Caco-2 (cell line): ENCODE results near the gene SMCO4. TPM values are rescaled to one million over a fixed set of nuclear protein-coding genes. Genes with fewer than 3 reads are reported as not detected.

Experiments used
- BruUV-seq: library from RNA; stranded (reverse); fragments of 400-500 nt; replicated peaks from 2 replicates; lab custom pipeline; 2021; lab: Mats Ljungman, UMichigan
- CTCF ChIA-PET: fragments of 300-600 bp; sonication (Branson Sonifier 250); formaldehyde crosslinking; loops from one replicate; lab custom pipeline; 2022; ENCODE audit warnings: antibody characterized with exemption; lab: Charles Lee
- POLR2A ChIA-PET: fragments of 300-600 bp; sonication (Branson Sonifier 250); formaldehyde crosslinking; loops from one replicate; lab custom pipeline; 2022; ENCODE audit warnings: antibody characterized with exemption; lab: Charles Lee
- DNase-seq, 2 experiments: peaks; one replicate each; pipeline versions ENCODE4 v3.0.0 to v3.0.0-alpha.2; 2020 to 2022
- H3K27me3 ChIP-seq: replicated peaks from 2 replicates; pipeline ENCODE4 v1.6.0; 2011; ENCODE audit warnings: low read length; ENCODE audit not compliant: control insufficient read depth, insufficient read depth
- H3K36me3 ChIP-seq: 2 replicates; pipeline ENCODE4 v1.5.1; 2011; ENCODE audit warnings: low read length; ENCODE audit not compliant: control insufficient read depth, insufficient read depth
- H3K4me1 ChIP-seq: fragments of 250-450 bp; sonication (Bioruptor Pico); 2 replicates; pipeline ENCODE4 v1.5.1; 2020; ENCODE audit warnings: mild to moderate bottlenecking
- H3K4me3 ChIP-seq: 2 replicates; pipeline ENCODE4 v1.5.1; 2011; ENCODE audit warnings: low read depth, mild to moderate bottlenecking, control low read depth, low read length
- H3K9me3 ChIP-seq: fragments of 250-450 bp; sonication (Bioruptor Pico); 2 replicates; pipeline ENCODE4 v1.5.1; 2020; ENCODE audit warnings: mild to moderate bottlenecking, moderate library complexity
- H3K27ac Mint-ChIP-seq: one replicate; pipeline ENCODE4 v1.8.0; 2022; ENCODE audit warnings: mixed read lengths; ENCODE audit not compliant: unreplicated experiment
- H3K27me3 Mint-ChIP-seq: one replicate; pipeline ENCODE4 v1.8.0; 2022; ENCODE audit warnings: mixed read lengths; ENCODE audit not compliant: insufficient read depth, unreplicated experiment
- H3K36me3 Mint-ChIP-seq: one replicate; pipeline ENCODE4 v1.8.0; 2022; ENCODE audit warnings: mild to moderate bottlenecking, mixed read lengths; ENCODE audit not compliant: insufficient read depth, unreplicated experiment
- H3K4me1 Mint-ChIP-seq: one replicate; pipeline ENCODE4 v1.8.0; 2022; ENCODE audit warnings: low read depth, mixed read lengths; ENCODE audit not compliant: unreplicated experiment
- H3K4me3 Mint-ChIP-seq: one replicate; pipeline ENCODE4 v1.8.0; 2022; ENCODE audit warnings: mild to moderate bottlenecking, moderate library complexity, mixed read lengths; ENCODE audit not compliant: unreplicated experiment
- H3K9me3 Mint-ChIP-seq: one replicate; pipeline ENCODE4 v1.8.0; 2022; ENCODE audit warnings: mixed read lengths; ENCODE audit not compliant: unreplicated experiment
- intact Hi-C: fragments of 100-400 bp; cut with micrococcal nuclease; formaldehyde crosslinking; loops from one replicate; pipeline ENCODE4 v1.10.0; 2022; ENCODE audit not compliant: unreplicated experiment
- total RNA-seq: library from RNA; stranded (reverse); gene quantifications from 2 replicates; pipeline ENCODE4 v1.2.3, GENCODE V29; 2022
- TF ChIP-seq, protein P1 (sequence below), 2 experiments: fragments of 200-600 bp in 1 of 2; IDR thresholded peaks; 1 replicate in 1 of 2; 2 replicates in 1 of 2; pipeline versions ENCODE4 v1.5.1 to v1.8.0; 2011 to 2022; ENCODE audit warnings: antibody characterized with exemption in 1 of 2, control low read depth in 1 of 2, inconsistent platforms in 1 of 2, low read depth in 1 of 2, low read length in 1 of 2, mild to moderate bottlenecking in 1 of 2, moderate library complexity in 1 of 2; ENCODE audit not compliant: insufficient read depth in 1 of 2, severe bottlenecking in 1 of 2, unreplicated experiment in 1 of 2

Gene SMCO4
- total RNA-seq, 1 experiment from 2014 or later = 46.3 TPM

- Histone ChIP-seq H3K27me3 (no peaks in the 10 kb centered on the region), H3K4me3 (no peak overlapping the region), H3K4me1 (peaks cover 26% of the 10 kb centered on the region), H3K36me3 (no peaks in the 10 kb centered on the region), H3K9me3 (no peaks in the 10 kb centered on the region)
- no peak for DNase-seq
- peaks cover 30% of the 10 kb centered on the region for H3K4me1 Mint-ChIP-seq
- H3K36me3 Mint-ChIP-seq = peaks cover 5% of the 10 kb centered on the region
- no peak overlapping the region for H3K4me3 Mint-ChIP-seq
- TF ChIP-seq, protein P1, sequence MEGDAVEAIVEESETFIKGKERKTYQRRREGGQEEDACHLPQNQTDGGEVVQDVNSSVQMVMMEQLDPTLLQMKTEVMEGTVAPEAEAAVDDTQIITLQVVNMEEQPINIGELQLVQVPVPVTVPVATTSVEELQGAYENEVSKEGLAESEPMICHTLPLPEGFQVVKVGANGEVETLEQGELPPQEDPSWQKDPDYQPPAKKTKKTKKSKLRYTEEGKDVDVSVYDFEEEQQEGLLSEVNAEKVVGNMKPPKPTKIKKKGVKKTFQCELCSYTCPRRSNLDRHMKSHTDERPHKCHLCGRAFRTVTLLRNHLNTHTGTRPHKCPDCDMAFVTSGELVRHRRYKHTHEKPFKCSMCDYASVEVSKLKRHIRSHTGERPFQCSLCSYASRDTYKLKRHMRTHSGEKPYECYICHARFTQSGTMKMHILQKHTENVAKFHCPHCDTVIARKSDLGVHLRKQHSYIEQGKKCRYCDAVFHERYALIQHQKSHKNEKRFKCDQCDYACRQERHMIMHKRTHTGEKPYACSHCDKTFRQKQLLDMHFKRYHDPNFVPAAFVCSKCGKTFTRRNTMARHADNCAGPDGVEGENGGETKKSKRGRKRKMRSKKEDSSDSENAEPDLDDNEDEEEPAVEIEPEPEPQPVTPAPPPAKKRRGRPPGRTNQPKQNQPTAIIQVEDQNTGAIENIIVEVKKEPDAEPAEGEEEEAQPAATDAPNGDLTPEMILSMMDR (IDR thresholded peaks at IDR 0.05; ENCODE audit: insufficient read depth in 1 of 2, low read depth in 1 of 2, low read length in 1 of 2, severe bottlenecking in 1 of 2, unreplicated experiment in 1 of 2) = no peak
- no peaks in the 10 kb centered on the region for H3K9me3 Mint-ChIP-seq
- no peak overlapping the region for H3K27ac Mint-ChIP-seq
- intact Hi-C loops = no loop called here
- no peaks in the 10 kb centered on the region for H3K27me3 Mint-ChIP-seq
- POLR2A ChIA-PET = interaction anchor here (0.5 kb wide), 1 partner anchor 49 kb away, joined by 3 read pairs; no protein-coding TSS in a partner anchor
- CTCF ChIA-PET = no interaction called here
- no TSS peak for BruUV-seq
Observed at GRCh38 chr11:93497596-93497995, 45.6 kb downstream of the SMCO4 start.

DNA sequence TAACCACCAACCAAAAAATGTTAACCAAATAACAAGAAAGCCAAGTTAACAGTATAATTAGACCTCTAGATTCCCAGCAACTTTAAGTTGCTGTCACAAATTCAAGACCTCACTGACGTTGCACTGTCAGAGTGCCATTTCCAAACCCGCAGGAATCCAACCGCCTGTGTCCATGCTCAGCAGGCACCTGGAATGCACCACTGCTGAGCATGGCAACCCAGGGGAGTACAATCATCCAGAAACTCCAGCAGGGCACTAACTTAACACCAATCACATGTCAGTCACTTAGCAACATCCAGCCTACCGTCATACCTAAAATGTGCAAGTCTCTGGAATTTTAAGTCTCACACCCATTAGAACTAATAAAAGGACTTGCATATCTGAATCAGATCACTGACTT is 48.8 kb downstream of the SMCO4 start:
- CTCF ChIA-PET = no interaction called here
- DNase-seq = no peak
- H3K4me1 Mint-ChIP-seq = peaks cover 47% of the 10 kb centered on the region
- Histone ChIP-seq H3K9me3 (no peaks in the 10 kb centered on the region), H3K27me3 (no peaks in the 10 kb centered on the region), H3K36me3 (0 out of 2 replicates have a peak, but pooled peaks cover 1% of the 10 kb centered on the region), H3K4me3 (no peak overlapping the region), H3K4me1 (peaks cover 29% of the 10 kb centered on the region)
- no TSS peak for BruUV-seq
- H3K4me3 Mint-ChIP-seq = no peak overlapping the region
- H3K27me3 Mint-ChIP-seq = no peaks in the 10 kb centered on the region
- TF ChIP-seq, protein P1 (IDR thresholded peaks at IDR 0.05; ENCODE audit: insufficient read depth in 1 of 2, low read depth in 1 of 2, low read length in 1 of 2, severe bottlenecking in 1 of 2, unreplicated experiment in 1 of 2) = no peak
- POLR2A ChIA-PET = no interaction called here
- H3K27ac Mint-ChIP-seq = no peak overlapping the region
- peaks cover 5% of the 10 kb centered on the region for H3K36me3 Mint-ChIP-seq
- intact Hi-C loops = loop anchor here (5.0 kb wide), 1 partner anchor 118 kb away; no protein-coding TSS in a partner anchor
- H3K9me3 Mint-ChIP-seq = no peaks in the 10 kb centered on the region

DNA sequence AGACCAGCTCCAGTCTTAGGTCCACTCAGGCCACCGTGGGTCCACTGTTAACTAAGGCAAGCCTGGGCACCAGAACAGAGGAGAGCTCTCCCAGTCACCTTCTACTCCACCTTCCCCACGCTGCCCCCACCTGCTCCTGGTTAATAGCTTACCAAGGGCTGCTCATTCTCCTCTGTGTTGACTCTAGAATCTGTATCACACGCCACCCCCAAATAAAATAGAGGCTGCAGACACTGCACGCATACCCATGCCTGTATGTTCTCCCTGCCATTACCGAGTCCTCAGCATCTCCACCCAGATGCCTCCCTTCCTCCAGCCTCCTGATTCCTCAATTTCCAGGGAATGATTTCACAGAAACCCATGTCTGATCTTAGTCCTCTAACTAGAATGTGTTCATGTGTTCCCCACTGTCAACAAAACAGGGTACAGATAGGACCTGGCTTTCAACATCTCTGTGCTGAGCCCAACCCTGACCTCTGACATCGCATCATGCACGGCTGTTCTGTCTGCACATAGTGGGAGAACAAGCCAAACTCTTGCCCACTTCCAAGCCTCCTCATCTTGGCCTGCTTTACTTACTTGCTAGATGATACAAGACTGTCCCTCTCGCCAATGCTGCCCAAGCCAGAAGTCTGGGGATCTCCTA is 49.8 kb downstream of the SMCO4 start:
- CTCF ChIA-PET = no interaction called here

More for the DNA sequence above, 49.8 kb downstream of the SMCO4 start:
- intact Hi-C loops = loop anchor here (5.0 kb wide), 1 partner anchor 119 kb away; no protein-coding TSS in a partner anchor
- Mint-ChIP-seq H3K36me3 (peaks cover 5% of the 10 kb centered on the region), H3K27me3 (no peaks in the 10 kb centered on the region), H3K4me1 (peaks cover 39% of the 10 kb centered on the region), H3K4me3 (peak overlapping the region; percentile 6), H3K27ac (peak overlapping the region; percentile 18), H3K9me3 (no peaks in the 10 kb centered on the region)
- H3K4me3 ChIP-seq = no peak overlapping the region
- H3K36me3 ChIP-seq = peaks cover 1% of the 10 kb centered on the region; the same call in 1 of the 2 replicates
- H3K9me3 ChIP-seq = no peaks in the 10 kb centered on the region
- peak; percentile 62 to 65 for DNase-seq
- peaks cover 21% of the 10 kb centered on the region for H3K4me1 ChIP-seq
- no peaks in the 10 kb centered on the region for H3K27me3 ChIP-seq
- no TSS peak for BruUV-seq
- POLR2A ChIA-PET = no interaction called here
- TF ChIP-seq, protein P1 (IDR thresholded peaks at IDR 0.05; ENCODE audit: insufficient read depth in 1 of 2, low read depth in 1 of 2, low read length in 1 of 2, severe bottlenecking in 1 of 2, unreplicated experiment in 1 of 2) = no peak
